Measurements from ENCODE around the gene MPND.

The MPND gene

DNA sequence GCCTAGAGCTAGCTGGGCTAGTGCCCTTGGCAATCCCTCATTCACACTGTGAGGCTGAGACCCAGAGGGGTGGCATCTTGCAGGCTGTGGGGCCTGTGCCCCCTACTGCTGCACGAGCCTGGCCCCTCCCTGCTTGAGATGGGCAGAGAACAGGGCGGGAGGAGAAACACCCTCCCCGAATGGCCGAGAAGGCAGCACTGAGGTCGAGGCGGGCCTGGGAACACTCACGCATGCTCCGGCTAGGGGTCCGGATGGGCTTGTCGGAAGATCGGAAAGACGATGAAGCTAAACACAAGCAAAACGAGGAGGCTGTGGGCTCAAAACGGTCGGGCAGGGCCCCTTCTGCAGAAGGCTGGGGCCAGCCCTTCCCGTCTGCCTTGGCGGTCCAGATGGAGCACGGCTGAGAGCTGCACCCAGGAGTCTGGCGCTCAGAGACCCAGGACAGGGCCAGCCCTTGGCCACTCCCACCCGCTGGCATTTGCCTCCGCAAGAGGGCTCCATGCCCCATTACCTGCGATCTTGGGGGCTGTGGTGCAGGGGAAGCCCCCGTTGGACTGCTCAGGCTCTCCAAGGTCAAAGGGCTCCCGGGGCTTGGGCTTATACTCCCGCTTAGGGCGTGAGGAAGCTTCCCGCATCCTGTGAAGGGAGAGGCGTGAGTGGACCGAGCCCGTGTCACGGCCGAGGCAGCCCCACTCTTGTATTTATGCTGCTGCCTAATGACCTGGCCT, 18.9 kb downstream of the MPND start:
- Histone ChIP-seq H2AFZ (ENCODE audit: low read length) (no peak overlapping the region), H3K27me3 (ENCODE audit: insufficient read depth, low read length) (no peaks in the 10 kb centered on the region), H3K4me3 (ENCODE audit: low read depth, low read length, poor library complexity, severe bottlenecking) (no peak overlapping the region), H3K9me2 (ENCODE audit: low read depth, low read length) (no peaks in the 10 kb centered on the region), H3K79me2 (ENCODE audit: insufficient read depth, low read length) (no peaks in the 10 kb centered on the region), H4K20me1 (ENCODE audit: insufficient read depth, low read length) (no peaks in the 10 kb centered on the region), H3K4me1 (ENCODE audit: insufficient read depth, low read length, severe bottlenecking) (no peaks in the 10 kb centered on the region), H3K36me3 (ENCODE audit: insufficient read depth, low read length) (peaks cover 60% of the 10 kb centered on the region), H3K4me2 (ENCODE audit: low read length) (no peak overlapping the region), H3K27ac (ENCODE audit: low read depth, low read length, poor library complexity, severe bottlenecking) (no peak overlapping the region), H3F3A (ENCODE audit: insufficient read depth, low read length) (no peaks in the 10 kb centered on the region), H3K9ac (ENCODE audit: low read length) (no peak overlapping the region), H3K9me3 (ENCODE audit: low read length) (no peaks in the 10 kb centered on the region)
- TF ChIP-seq, protein P1, sequence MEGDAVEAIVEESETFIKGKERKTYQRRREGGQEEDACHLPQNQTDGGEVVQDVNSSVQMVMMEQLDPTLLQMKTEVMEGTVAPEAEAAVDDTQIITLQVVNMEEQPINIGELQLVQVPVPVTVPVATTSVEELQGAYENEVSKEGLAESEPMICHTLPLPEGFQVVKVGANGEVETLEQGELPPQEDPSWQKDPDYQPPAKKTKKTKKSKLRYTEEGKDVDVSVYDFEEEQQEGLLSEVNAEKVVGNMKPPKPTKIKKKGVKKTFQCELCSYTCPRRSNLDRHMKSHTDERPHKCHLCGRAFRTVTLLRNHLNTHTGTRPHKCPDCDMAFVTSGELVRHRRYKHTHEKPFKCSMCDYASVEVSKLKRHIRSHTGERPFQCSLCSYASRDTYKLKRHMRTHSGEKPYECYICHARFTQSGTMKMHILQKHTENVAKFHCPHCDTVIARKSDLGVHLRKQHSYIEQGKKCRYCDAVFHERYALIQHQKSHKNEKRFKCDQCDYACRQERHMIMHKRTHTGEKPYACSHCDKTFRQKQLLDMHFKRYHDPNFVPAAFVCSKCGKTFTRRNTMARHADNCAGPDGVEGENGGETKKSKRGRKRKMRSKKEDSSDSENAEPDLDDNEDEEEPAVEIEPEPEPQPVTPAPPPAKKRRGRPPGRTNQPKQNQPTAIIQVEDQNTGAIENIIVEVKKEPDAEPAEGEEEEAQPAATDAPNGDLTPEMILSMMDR (IDR thresholded peaks at IDR 0.05; ENCODE audit: low read length), result no peak
- TF ChIP-seq EZH2 (IDR thresholded peaks at IDR 0.05; ENCODE audit: borderline replicate concordance, low read length), result no peak

- peak overlapping the region; percentile 31 for H3K27ac ChIP-seq (ENCODE audit: low read depth, low read length, poor library complexity, severe bottlenecking)
- no peak overlapping the region; the same call in 1 of the 2 replicates for H3K9ac ChIP-seq (ENCODE audit: low read length)
- no peaks in the 10 kb centered on the region for H3K9me2 ChIP-seq (ENCODE audit: low read depth, low read length)
- no peaks in the 10 kb centered on the region for H3F3A ChIP-seq (ENCODE audit: insufficient read depth, low read length)
- no peak for TF ChIP-seq EZH2 (IDR thresholded peaks at IDR 0.05; ENCODE audit: borderline replicate concordance, low read length)
- TF ChIP-seq, protein P1 (IDR thresholded peaks at IDR 0.05; ENCODE audit: low read length), result peak; percentile 65
- no peaks in the 10 kb centered on the region for H3K9me3 ChIP-seq (ENCODE audit: low read length)
- H4K20me1 ChIP-seq (ENCODE audit: insufficient read depth, low read length), result no peaks in the 10 kb centered on the region
- H3K79me2 ChIP-seq (ENCODE audit: insufficient read depth, low read length), result no peaks in the 10 kb centered on the region
- peaks cover 55% of the 10 kb centered on the region; the same call in 1 of the 2 replicates for H3K36me3 ChIP-seq (ENCODE audit: insufficient read depth, low read length)
- no peak overlapping the region for H3K4me3 ChIP-seq (ENCODE audit: low read depth, low read length, poor library complexity, severe bottlenecking)
- H2AFZ ChIP-seq (ENCODE audit: low read length), result no peak overlapping the region
- H3K4me2 ChIP-seq (ENCODE audit: low read length), result no peak overlapping the region
- no peaks in the 10 kb centered on the region for H3K27me3 ChIP-seq (ENCODE audit: insufficient read depth, low read length)
- no peaks in the 10 kb centered on the region for H3K4me1 ChIP-seq (ENCODE audit: insufficient read depth, low read length, severe bottlenecking)
These were observed 19.6 kb downstream of the MPND start for GRCh38 chr19:4362831-4363545.

DNA sequence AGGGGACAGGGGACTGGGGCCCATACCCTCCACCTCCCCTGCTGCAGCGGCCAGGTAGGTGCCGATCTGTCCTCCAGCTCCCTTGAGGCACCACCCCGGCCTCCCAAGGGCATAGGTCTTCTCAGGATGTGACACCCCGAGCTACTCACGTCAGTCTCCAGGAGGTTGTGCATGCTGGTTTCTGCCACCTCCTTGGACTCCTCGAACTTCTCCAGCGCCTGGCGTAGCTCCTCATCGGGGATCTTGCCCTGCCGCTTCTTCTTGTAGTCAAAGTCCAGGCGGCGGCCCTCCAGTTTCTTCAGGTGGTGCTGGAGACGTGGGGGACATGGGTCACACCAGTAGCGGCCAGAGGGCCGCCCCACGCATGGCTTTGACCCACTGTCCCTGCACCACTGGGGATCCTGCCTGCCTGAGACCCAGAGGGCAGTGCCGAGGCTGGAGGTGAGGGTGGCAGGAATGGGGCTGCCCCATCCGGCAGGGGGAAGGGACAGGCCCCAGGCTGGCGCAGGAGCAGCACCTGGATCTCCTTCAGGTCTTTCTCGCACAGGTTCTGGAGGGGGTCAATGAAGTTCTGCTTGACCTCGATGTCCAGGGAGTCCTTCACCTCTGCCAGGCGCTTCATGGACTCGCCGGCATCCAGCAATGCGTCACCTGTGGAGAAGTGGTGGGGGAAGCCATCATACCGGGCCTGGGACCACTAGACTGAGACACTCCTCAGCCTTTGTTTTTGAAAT, 20.4 kb downstream of the MPND start:
- Histone ChIP-seq H3K4me2 (ENCODE audit: low read length) (no peak overlapping the region), H3K27me3 (ENCODE audit: insufficient read depth, low read length) (no peaks in the 10 kb centered on the region), H3K9me3 (ENCODE audit: low read length) (no peaks in the 10 kb centered on the region), H3K79me2 (ENCODE audit: insufficient read depth, low read length) (no peaks in the 10 kb centered on the region), H3K4me1 (ENCODE audit: insufficient read depth, low read length, severe bottlenecking) (peaks cover under 1% of the 10 kb centered on the region), H3F3A (ENCODE audit: insufficient read depth, low read length) (no peaks in the 10 kb centered on the region), H3K4me3 (ENCODE audit: low read depth, low read length, poor library complexity, severe bottlenecking) (no peak overlapping the region), H3K9me2 (ENCODE audit: low read depth, low read length) (no peaks in the 10 kb centered on the region), H2AFZ (ENCODE audit: low read length) (no peak overlapping the region), H3K9ac (ENCODE audit: low read length) (no peak overlapping the region; the same call in 1 of the 2 replicates), H3K36me3 (ENCODE audit: insufficient read depth, low read length) (peaks cover 52% of the 10 kb centered on the region; the same call in 1 of the 2 replicates), H4K20me1 (ENCODE audit: insufficient read depth, low read length) (no peaks in the 10 kb centered on the region), H3K27ac (ENCODE audit: low read depth, low read length, poor library complexity, severe bottlenecking) (peak overlapping the region; percentile 31)
- TF ChIP-seq, protein P1 (IDR thresholded peaks at IDR 0.05; ENCODE audit: low read length), result no peak
- TF ChIP-seq EZH2 (IDR thresholded peaks at IDR 0.05; ENCODE audit: borderline replicate concordance, low read length), result no peak

Measured in OCI-LY1 (cell line).